H1 (cell line): ENCODE results near the gene P2RY11. TPM values are rescaled to one million over a fixed set of nuclear protein-coding genes. Genes with fewer than 3 reads are reported as not detected.

Experiments
- CTCF ChIA-PET: fragments of 300-600 bp; sonication (Branson Sonifier 250); formaldehyde crosslinking; loops from one replicate; lab custom pipeline; 2021; ENCODE audit not compliant: partially characterized antibody; lab: Charles Lee
- POLR2A ChIA-PET: fragments of 300-600 bp; sonication (Branson Sonifier 250); formaldehyde crosslinking; loops from one replicate; lab custom pipeline; 2021; ENCODE audit warnings: inconsistent platforms; ENCODE audit not compliant: partially characterized antibody; lab: Charles Lee
- DNase-seq, 2 experiments: peaks; one replicate each; pipeline versions ENCODE4 v3.0.0 to v3.0.0-alpha.2; 2010 to 2022; ENCODE audit warnings: low spot score in 2 of 2, low read depth in 1 of 2, mixed read lengths in 1 of 2
- FAIRE-seq: peaks from 2 replicates; lab custom pipeline; 2011; peaks lifted over from hg19 to GRCh38; lab: Jason Lieb, UNC
- H2AFZ ChIP-seq: 2 replicates; pipeline ENCODE4 v1.8.1; 2012; ENCODE audit warnings: low read length, inconsistent platforms
- H2AK5ac ChIP-seq: 2 replicates; pipeline ENCODE4 v1.6.1; 2013; ENCODE audit warnings: low read depth, low read length
- H2BK120ac ChIP-seq: replicated peaks from 2 replicates; pipeline ENCODE3; 2013; ENCODE audit warnings: low read depth, low read length, inconsistent platforms
- H2BK12ac ChIP-seq: 2 replicates; pipeline ENCODE4 v1.6.1; 2013; ENCODE audit warnings: low read depth, low read length
- H2BK15ac ChIP-seq: 2 replicates; pipeline ENCODE4 v1.6.1; 2013; ENCODE audit warnings: low read length
- H2BK20ac ChIP-seq: 2 replicates; pipeline ENCODE4 v1.6.1; 2013; ENCODE audit warnings: low read length
- H2BK5ac ChIP-seq: 2 replicates; pipeline ENCODE4 v1.6.1; 2013; ENCODE audit warnings: low read depth, low read length
- H3K14ac ChIP-seq: 2 replicates; pipeline ENCODE4 v1.6.1; 2013; ENCODE audit warnings: inconsistent platforms; ENCODE audit not compliant: insufficient read length
- H3K18ac ChIP-seq: 2 replicates; pipeline ENCODE4 v1.6.1; 2013; ENCODE audit warnings: low read length; ENCODE audit errors: extremely low read depth
- H3K23ac ChIP-seq: 2 replicates; pipeline ENCODE4 v1.6.1; 2013; ENCODE audit warnings: inconsistent platforms; ENCODE audit not compliant: insufficient read length
- H3K23me2 ChIP-seq: 2 replicates; pipeline ENCODE4 v1.6.1; 2013; ENCODE audit warnings: low read depth, low read length
- H3K27ac ChIP-seq: 2 replicates; pipeline ENCODE4 v1.6.1; 2011; ENCODE audit warnings: low read depth, low read length, inconsistent platforms
- H3K27me3 ChIP-seq, 4 experiments: replicated peaks in 1 of 4; 1 replicate in 1 of 4; 2 replicates in 3 of 4; pipeline versions ENCODE4 v1.6.1 to v1.8.1; 2011 to 2013; ENCODE audit warnings: low read length in 3 of 4, mild to moderate bottlenecking in 3 of 4, inconsistent platforms in 2 of 4, mixed read lengths in 2 of 4, moderate library complexity in 1 of 4; ENCODE audit not compliant: control insufficient read depth in 3 of 4, insufficient read depth in 3 of 4; ENCODE audit errors: extremely low read depth in 1 of 4
- H3K36me3 ChIP-seq, 4 experiments: 2 replicates each; pipeline versions ENCODE4 v1.6.1 to v1.8.1; 2011 to 2013; ENCODE audit warnings: mild to moderate bottlenecking in 4 of 4, low read length in 3 of 4, moderate library complexity in 2 of 4, control low read depth in 1 of 4, inconsistent platforms in 1 of 4; ENCODE audit not compliant: insufficient read depth in 4 of 4, control insufficient read depth in 2 of 4
- H3K4ac ChIP-seq: replicated peaks from 2 replicates; pipeline ENCODE3; 2013; ENCODE audit warnings: low read length, low read depth, mixed read lengths, inconsistent platforms; ENCODE audit not compliant: insufficient read length
- H3K4me1 ChIP-seq, 4 experiments: replicated peaks in 1 of 4; 1 replicate in 1 of 4; 2 replicates in 3 of 4; pipeline versions ENCODE4 v1.6.1 to v1.8.1; 2011 to 2013; ENCODE audit warnings: low read length in 3 of 4, inconsistent platforms in 2 of 4, mixed read lengths in 1 of 4; ENCODE audit not compliant: insufficient read depth in 4 of 4, control insufficient read depth in 3 of 4
- H3K4me2 ChIP-seq, 2 experiments: 2 replicates each; pipeline versions ENCODE4 v1.6.1 to v1.8.1; 2011 to 2013; ENCODE audit warnings: low read depth in 2 of 2, low read length in 2 of 2, control low read depth in 1 of 2, inconsistent platforms in 1 of 2, mild to moderate bottlenecking in 1 of 2; ENCODE audit not compliant: insufficient read depth in 1 of 2
- H3K4me3 ChIP-seq, 4 experiments: fragments of 200-600, 300-600 bp in 1 of 4; sonication (generic), shearing (Covaris generic), sonication (Bioruptor Twin) in 1 of 4; 2 replicates each; pipeline versions ENCODE4 v1.5.1 to v1.8.1; 2011 to 2016; ENCODE audit warnings: low read length in 4 of 4, low read depth in 3 of 4, control low read depth in 2 of 4, inconsistent platforms in 2 of 4, mild to moderate bottlenecking in 2 of 4, mixed read lengths in 1 of 4, moderate library complexity in 1 of 4; ENCODE audit not compliant: insufficient read depth in 2 of 4; ENCODE audit errors: extremely low read depth in 1 of 4
- H3K56ac ChIP-seq: replicated peaks from 2 replicates; pipeline ENCODE3; 2013; ENCODE audit warnings: low read depth, mild to moderate bottlenecking, mixed read lengths, low read length, inconsistent platforms; ENCODE audit not compliant: insufficient read length
- H3K79me1 ChIP-seq: 2 replicates; pipeline ENCODE4 v1.6.1; 2013; ENCODE audit warnings: low read depth, low read length, control low read depth
- H3K79me2 ChIP-seq, 2 experiments: 2 replicates each; pipeline versions ENCODE4 v1.6.1 to v1.8.1; 2012 to 2013; ENCODE audit warnings: low read length in 2 of 2, mild to moderate bottlenecking in 2 of 2, inconsistent platforms in 1 of 2; ENCODE audit not compliant: insufficient read depth in 2 of 2, control insufficient read depth in 1 of 2
- H3K9ac ChIP-seq, 4 experiments: replicated peaks in 1 of 4; 1 replicate in 1 of 4; 2 replicates in 3 of 4; pipeline versions ENCODE4 v1.6.1 to v1.8.1; 2011 to 2013; ENCODE audit warnings: low read depth in 3 of 4, low read length in 3 of 4, control low read depth in 2 of 4, mild to moderate bottlenecking in 2 of 4, moderate library complexity in 2 of 4, inconsistent platforms in 1 of 4; ENCODE audit errors: extremely low read depth in 1 of 4
- H3K9me3 ChIP-seq, 2 experiments: 2 replicates each; pipeline versions ENCODE4 v1.6.1 to v1.8.1; 2012 to 2013; ENCODE audit warnings: mild to moderate bottlenecking in 2 of 2, moderate library complexity in 2 of 2, control low read depth in 1 of 2, inconsistent platforms in 1 of 2, low read depth in 1 of 2, low read length in 1 of 2, mixed read lengths in 1 of 2; ENCODE audit not compliant: insufficient read depth in 2 of 2
- H4K20me1 ChIP-seq, 2 experiments: replicated peaks in 1 of 2; 2 replicates each; pipeline versions ENCODE3 to v1.8.1; 2011 to 2013; ENCODE audit warnings: inconsistent platforms in 2 of 2, low read length in 2 of 2, mild to moderate bottlenecking in 1 of 2; ENCODE audit not compliant: insufficient read depth in 2 of 2, control insufficient read depth in 1 of 2
- H4K5ac ChIP-seq: 2 replicates; pipeline ENCODE4 v1.6.1; 2013; ENCODE audit warnings: low read length, low read depth, mixed read lengths, inconsistent platforms; ENCODE audit not compliant: insufficient read length
- H4K8ac ChIP-seq: 2 replicates; pipeline ENCODE4 v1.8.0; 2013; ENCODE audit warnings: mild to moderate bottlenecking, moderate library complexity, low read length, inconsistent platforms; ENCODE audit not compliant: insufficient read depth; ENCODE audit errors: extremely low read depth
- H4K91ac ChIP-seq: replicated peaks from 2 replicates; pipeline ENCODE3; 2013; ENCODE audit warnings: low read length, mixed read lengths, inconsistent platforms; ENCODE audit not compliant: insufficient read length
- CHD2 ChIP-seq: IDR thresholded peaks from 2 replicates; pipeline ENCODE4 v1.6.1; 2012; ENCODE audit warnings: low read length, improper control_type of control experiment
- HDAC2 ChIP-seq, 2 experiments: fragments of 300-600 bp in 1 of 2; sonication (generic) in 1 of 2; IDR thresholded peaks; 2 replicates each; pipeline ENCODE4 v1.6.1; 2011 to 2012; ENCODE audit warnings: low read depth in 2 of 2, low read length in 2 of 2, mild to moderate bottlenecking in 2 of 2, moderate library complexity in 2 of 2, borderline replicate concordance in 1 of 2, inconsistent platforms in 1 of 2
- KDM4A ChIP-seq: IDR thresholded peaks from one replicate; pipeline ENCODE4 v1.7.1; 2012; ENCODE audit warnings: low read depth, mild to moderate bottlenecking, moderate library complexity, low read length, inconsistent platforms; ENCODE audit not compliant: severe bottlenecking
- NANOG ChIP-seq: IDR thresholded peaks from 2 replicates; pipeline ENCODE4 v1.6.1; 2011; ENCODE audit warnings: low read length, low read depth, mild to moderate bottlenecking, inconsistent platforms; ENCODE audit not compliant: insufficient read depth, poor library complexity, severe bottlenecking
- POU5F1 ChIP-seq: IDR thresholded peaks from 2 replicates; pipeline ENCODE4 v1.6.1; 2011; ENCODE audit warnings: low read depth, mild to moderate bottlenecking, low read length, moderate library complexity
- SIN3A ChIP-seq, 2 experiments: IDR thresholded peaks in 1 of 2; conservative IDR thresholded peaks in 1 of 2; 2 replicates each; pipeline ENCODE4 v1.6.1; 2011 to 2012; ENCODE audit warnings: low read length in 2 of 2, improper control_type of control experiment in 1 of 2, low read depth in 1 of 2, mild to moderate bottlenecking in 1 of 2
- SP1 ChIP-seq: IDR thresholded peaks from 2 replicates; pipeline ENCODE4 v1.6.1; 2011; ENCODE audit warnings: low read depth, low read length
- SUZ12 ChIP-seq: fragments of 200-600 bp; sonication (generic); IDR thresholded peaks from 2 replicates; pipeline ENCODE4 v1.6.1; 2012; ENCODE audit warnings: mild to moderate bottlenecking, inconsistent platforms, low read length, moderate library complexity, mixed read lengths
- TAF1 ChIP-seq: IDR thresholded peaks from 2 replicates; pipeline ENCODE4 v1.6.1; 2011; ENCODE audit warnings: mild to moderate bottlenecking, low read depth, low read length
- TAF7 ChIP-seq: optimal IDR thresholded peaks from 2 replicates; pipeline ENCODE3; 2011; ENCODE audit warnings: low read depth, mild to moderate bottlenecking, inconsistent platforms, low read length, moderate library complexity, borderline replicate concordance
- WGBS, 2 experiments: shearing (Covaris generic) in 1 of 2; methylation state at CpG; one replicate each; pipeline versions ENCODE4 v1.1.6 to v1.1.7; 2013 to 2015; ENCODE audit warnings: low lambda C conversion rate in 2 of 2, mixed read lengths in 2 of 2, inconsistent platforms in 1 of 2, low coverage in 1 of 2, missing lambda C conversion rate in 1 of 2; ENCODE audit not compliant: insufficient replicate concordance in 2 of 2, insufficient coverage in 1 of 2, insufficient read length in 1 of 2; ENCODE audit errors: extremely low coverage in 1 of 2, missing lambda C conversion rate in 1 of 2; 5-methylcytosine and 5-hydroxymethylcytosine counted together
- polyA plus RNA-seq, 7 experiments: library from polyadenylated mRNA; depleted of rRNA in 3 of 7; stranded (reverse) in 5 of 7; unstranded in 2 of 7; fragments of >200 nt in 5 of 7; fragments of 200-250 nt in 2 of 7; gene quantifications; 1 replicate in 5 of 7; 2 replicates in 1 of 7; 4 replicates in 1 of 7; pipeline versions ENCODE4 v1.2.1 to v1.2.3, GENCODE V29; 2011 to 2013; ENCODE audit warnings: missing spikeins in 2 of 7, mixed read lengths in 2 of 7
- total RNA-seq: library from RNA; stranded (reverse); fragmentation: NEBNext Ultra II Directional; extraction: Animal tissue kit (Norgen Biotek cat#: 25700); gene quantifications from 2 replicates; pipeline ENCODE4 v1.2.1, GENCODE V29; 2021

The P2RY11 gene
- total and polyA plus RNA-seq, 2 of the 8 experiments (the other 6 are each of a cell fraction or from before 2014, with no cell fraction given): 9.2 to 18.0 TPM

GRCh38 chr19:10126213-10126639 lies 14.7 kb downstream of the P2RY11 start:
- H4K8ac ChIP-seq: no peak overlapping the region
- no peak overlapping the region for H4K5ac ChIP-seq
- no peak overlapping the region for H2BK20ac ChIP-seq
- H3K27me3 ChIP-seq: no peaks in the 10 kb centered on the region
- H2BK15ac ChIP-seq: no peak overlapping the region
- H2AFZ ChIP-seq: no peak overlapping the region
- no peak overlapping the region for H2AK5ac ChIP-seq
- no peak overlapping the region for H3K14ac ChIP-seq
- POLR2A ChIA-PET: interaction anchor here (0.6 to 29.1 kb wide), 4 partner anchors 16 to 271 kb away, joined by 3 to 412 read pairs (median 3); partner anchors contain the start of genes ANGPTL6, P2RY11 and PPAN
- H3K56ac ChIP-seq: no peak overlapping the region
- TF ChIP-seq SP1: no peak
- no peak for TF ChIP-seq SUZ12
- TF ChIP-seq NANOG: no peak
- no peak for TF ChIP-seq KDM4A
- no peak for TF ChIP-seq SIN3A (conservative IDR thresholded peaks at IDR 0.05 in 1 of 2, IDR thresholded peaks at IDR 0.05 in 1 of 2; ENCODE audit: low read depth in 1 of 2, low read length in 2 of 2)
- no peak for TF ChIP-seq TAF7
- TF ChIP-seq TAF1: no peak
- TF ChIP-seq CHD2: no peak
- TF ChIP-seq POU5F1: no peak
- TF ChIP-seq HDAC2 (IDR thresholded peaks at IDR 0.05; ENCODE audit: borderline replicate concordance in 1 of 2, low read depth in 2 of 2, low read length in 2 of 2): no peak
- WGBS, 2 experiments: 93% methylated on average over 4 of the region's 4 CpGs; no CpG with 5 or more reads in 1 of the 2 experiments
- no peaks in the 10 kb centered on the region for H3K9me3 ChIP-seq
- no peak overlapping the region for H3K23ac ChIP-seq
- H2BK120ac ChIP-seq: no peak overlapping the region
- H4K91ac ChIP-seq: no peak overlapping the region
- H3K18ac ChIP-seq: no peak overlapping the region
- H3K79me2 ChIP-seq: no peaks in the 10 kb centered on the region
- no peak overlapping the region for H2BK12ac ChIP-seq
- no peak overlapping the region for H3K4ac ChIP-seq
- H3K79me1 ChIP-seq: no peaks in the 10 kb centered on the region
- H3K36me3 ChIP-seq: peaks cover 0 to 7% (median 0%) of the 10 kb centered on the region in 4 experiments; a peak in 1 of 8 replicates
- no peak for FAIRE-seq
- CTCF ChIA-PET: interaction anchor here (0.7 kb wide), 1 partner anchor 27 kb away, joined by 3 read pairs; no protein-coding TSS in a partner anchor
- no peaks in the 10 kb centered on the region for H3K4me1 ChIP-seq
- peaks cover 0 to 1% of the 10 kb centered on the region in 2 experiments for H4K20me1 ChIP-seq
- H3K23me2 ChIP-seq: no peaks in the 10 kb centered on the region
- H3K4me2 ChIP-seq: no peak overlapping the region
- H3K4me3 ChIP-seq: no peak overlapping the region
- no peak for DNase-seq
- no peak overlapping the region for H3K9ac ChIP-seq
- H2BK5ac ChIP-seq: no peak overlapping the region
- H3K27ac ChIP-seq: no peak overlapping the region
